Measurements from ENCODE around the gene PDE2A. TPM values are rescaled to one million over a fixed set of nuclear protein-coding genes. Genes with fewer than 3 reads are reported as not detected.

Gene PDE2A
- 28.8 TPM for total RNA-seq
- long read RNA-seq, full-length matches to known transcripts: 6 of 19 reads
- long read RNA-seq, partial matches to known transcripts: 8 of 19 reads
- long read RNA-seq, other reads (novel, unspliced or antisense): 5 of 19 reads

DNA sequence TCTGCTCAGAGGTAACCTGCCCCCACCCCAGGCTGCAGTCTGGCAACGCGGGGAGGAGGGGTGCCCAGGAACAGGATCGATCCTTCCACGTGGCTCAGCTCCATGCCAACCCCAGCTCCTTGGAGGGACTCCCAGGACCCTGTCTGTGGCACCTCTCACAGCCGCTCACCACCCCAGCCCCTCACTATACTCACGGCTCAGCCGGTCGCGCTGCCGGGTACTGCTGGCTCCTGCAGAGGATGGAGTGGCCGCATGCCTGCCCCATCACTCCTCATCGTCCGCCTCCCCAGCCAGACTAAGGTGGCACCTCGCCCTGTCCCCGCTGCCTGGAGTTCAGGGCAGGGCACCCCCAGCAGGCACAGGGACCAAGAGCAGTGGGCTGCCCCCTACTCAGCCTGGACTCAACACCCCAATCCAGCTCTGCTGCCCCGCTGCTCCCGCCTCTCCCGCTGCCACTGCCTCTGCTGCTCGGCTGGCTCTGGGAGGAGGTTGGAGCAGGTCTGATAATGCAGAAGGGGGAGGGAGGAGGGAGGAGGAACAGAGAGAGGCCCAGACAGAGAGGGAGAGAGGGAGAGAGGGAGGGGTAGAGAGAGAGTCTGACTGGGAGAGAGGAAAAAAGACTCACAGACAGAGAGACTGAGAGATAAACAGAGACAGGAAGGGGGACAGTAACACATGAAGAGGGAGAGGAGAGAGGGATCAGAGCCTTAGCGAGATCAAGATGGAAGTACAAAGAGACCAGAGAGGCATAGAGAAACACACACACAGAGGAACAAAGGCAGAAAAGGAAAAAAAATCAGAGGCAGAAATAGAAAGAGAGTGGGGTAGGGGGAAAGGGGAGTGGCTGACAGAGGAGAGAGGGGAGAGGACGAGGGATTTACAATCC lies at the start of gene PDE2A:
PDE2A (minus strand) TSS at position 480 of the 886 bp plus-strand sequence; CDS start at position 265, 215 bp downstream.
- DNase-seq (ENCODE audit: low spot score): no peak
- intact Hi-C loops (cut with DNase I): no loop called here

DNA sequence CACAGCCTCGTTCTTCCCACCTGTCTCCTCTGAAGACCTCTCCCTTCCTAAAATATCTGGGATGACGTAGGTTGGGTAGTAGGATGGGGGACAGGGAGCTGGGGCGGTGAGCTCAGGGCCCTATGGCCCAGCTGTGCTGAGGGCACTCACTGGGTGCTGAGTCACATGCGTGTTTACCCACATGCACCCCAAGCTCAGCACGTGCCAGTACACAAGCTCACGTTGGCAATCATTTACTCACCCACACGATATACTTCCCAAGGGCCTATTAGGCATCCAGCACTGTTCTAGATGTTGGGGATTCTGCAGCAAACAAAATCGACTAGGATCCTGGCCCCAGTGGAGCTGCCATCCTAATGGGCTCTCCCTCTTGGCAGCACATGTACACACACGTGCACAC lies 49.3 kb upstream of the PDE2A start:
- DNase-seq (ENCODE audit: low spot score): no peak
- intact Hi-C loops (cut with DNase I): loop anchor here (1.0 to 5.0 kb wide), 2 partner anchors 70 to 454 kb away; no protein-coding TSS in a partner anchor

- intact Hi-C loops (cut with DNase I): loop anchor here (5.0 kb wide), 1 partner anchor 455 kb away; no protein-coding TSS in a partner anchor
These were observed 48.0 kb upstream of the PDE2A start for GRCh38 chr11:72722050-72722748.

GRCh38 chr11:72721689-72722049 lies 47.4 kb upstream of the PDE2A start:
- intact Hi-C loops (cut with DNase I): loop anchor here (5.0 kb wide), 1 partner anchor 456 kb away; no protein-coding TSS in a partner anchor

More at GRCh38 chr11:72722050-72722748, 48.0 kb upstream of the PDE2A start:
- peak; percentile 95 for DNase-seq (ENCODE audit: low spot score)

DNA sequence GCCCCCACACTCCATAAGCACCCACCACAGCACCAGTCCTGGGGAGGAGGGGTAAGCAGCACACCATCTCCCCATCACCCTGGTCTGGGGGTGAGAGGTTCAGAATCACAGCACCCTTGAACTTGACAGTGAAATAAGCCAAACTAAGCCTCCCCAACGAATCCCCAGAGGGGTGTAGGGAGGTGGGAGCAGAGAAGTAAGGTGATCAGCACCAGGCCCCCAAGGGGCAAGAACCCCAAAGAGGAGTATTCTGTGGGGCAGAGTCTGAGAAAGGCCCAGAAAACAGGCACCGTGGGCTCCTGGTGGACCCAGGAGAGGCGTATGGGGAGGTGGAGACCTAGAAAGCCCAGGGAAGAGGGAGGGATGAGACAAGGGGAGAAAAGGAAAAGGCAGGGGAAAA lies 47.1 kb upstream of the PDE2A start:
- intact Hi-C loops (cut with DNase I): loop anchor here (5.0 kb wide), 1 partner anchor 456 kb away; no protein-coding TSS in a partner anchor
- DNase-seq (ENCODE audit: low spot score): no peak

More at GRCh38 chr11:72721689-72722049, 47.4 kb upstream of the PDE2A start:
- no peak for DNase-seq (ENCODE audit: low spot score)

- intact Hi-C loops (cut with DNase I): loop anchor here (5.0 kb wide), 1 partner anchor 457 kb away; no protein-coding TSS in a partner anchor
- DNase-seq (ENCODE audit: low spot score): no peak
These were observed 46.6 kb upstream of the PDE2A start for GRCh38 chr11:72720784-72721183.

- DNase-seq (ENCODE audit: low spot score): peak; percentile 85
- intact Hi-C loops (cut with DNase I): loop anchor here (5.0 kb wide), 1 partner anchor 457 kb away; no protein-coding TSS in a partner anchor
These were observed 45.8 kb upstream of the PDE2A start for GRCh38 chr11:72720047-72720446.

DNA sequence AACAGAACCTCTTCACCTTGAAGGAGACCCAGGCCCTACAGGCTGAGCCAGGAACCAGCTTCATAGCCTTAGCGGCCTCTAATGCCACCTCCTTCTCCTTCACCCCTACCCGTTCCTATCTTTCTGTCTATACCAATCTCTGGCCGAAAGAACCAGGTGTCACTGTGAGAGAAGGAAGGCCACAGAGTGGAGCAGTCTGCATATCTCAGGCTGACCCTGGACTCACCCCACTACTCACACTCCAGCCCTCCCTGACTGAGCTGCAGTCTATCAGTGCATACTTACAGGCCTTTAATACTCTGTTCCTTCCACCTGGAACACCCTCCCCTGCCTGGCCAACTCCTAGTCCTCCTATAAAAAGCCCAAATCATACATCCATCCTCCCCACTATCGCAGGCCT lies 45.3 kb upstream of the PDE2A start:
- intact Hi-C loops (cut with DNase I): no loop called here
- DNase-seq (ENCODE audit: low spot score): no peak

- no peak for DNase-seq (ENCODE audit: low spot score)
- intact Hi-C loops (cut with DNase I): no loop called here
These were observed 44.9 kb upstream of the PDE2A start for GRCh38 chr11:72719144-72719543.

GRCh38 chr11:72718101-72718501 lies 43.9 kb upstream of the PDE2A start:
- intact Hi-C loops (cut with DNase I): no loop called here
- peak; percentile 86 for DNase-seq (ENCODE audit: low spot score)

DNA sequence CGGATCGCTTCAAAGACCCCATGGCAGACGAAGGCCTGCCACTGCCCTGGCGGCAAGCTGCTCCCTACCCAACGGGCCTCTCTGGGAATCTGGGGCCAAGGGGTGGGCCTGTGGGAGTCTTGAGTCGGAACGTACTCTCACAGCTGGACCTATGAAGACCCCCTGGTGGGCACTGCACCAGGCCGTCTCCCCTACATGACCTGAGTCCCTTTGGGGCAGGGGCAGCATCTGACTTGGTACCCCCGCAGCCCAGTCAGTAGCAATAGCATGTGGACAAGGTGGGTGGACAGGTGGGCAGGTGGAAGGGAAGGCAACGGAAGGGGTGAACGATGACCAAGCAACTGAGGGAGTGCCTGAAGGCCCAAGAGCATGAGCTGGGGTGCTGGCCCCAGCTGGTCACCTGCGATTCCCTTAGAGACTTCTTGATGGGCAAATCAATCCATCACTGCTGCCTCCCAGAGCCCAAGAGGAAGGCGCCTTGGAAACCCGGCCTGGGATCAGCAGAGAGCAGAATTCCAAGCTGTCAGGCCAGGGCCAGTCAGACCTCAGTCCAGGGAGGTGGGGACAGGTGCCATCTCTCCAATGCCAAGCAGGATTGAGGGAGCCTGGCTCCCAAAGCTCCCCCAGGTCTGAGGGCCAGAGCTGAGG lies 42.7 kb upstream of the PDE2A start:
- intact Hi-C loops (cut with DNase I): no loop called here
- no peak for DNase-seq (ENCODE audit: low spot score)

GRCh38 chr11:72716290-72716689 lies 42.1 kb upstream of the PDE2A start:
- no peak for DNase-seq (ENCODE audit: low spot score)
- intact Hi-C loops (cut with DNase I): no loop called here

DNA sequence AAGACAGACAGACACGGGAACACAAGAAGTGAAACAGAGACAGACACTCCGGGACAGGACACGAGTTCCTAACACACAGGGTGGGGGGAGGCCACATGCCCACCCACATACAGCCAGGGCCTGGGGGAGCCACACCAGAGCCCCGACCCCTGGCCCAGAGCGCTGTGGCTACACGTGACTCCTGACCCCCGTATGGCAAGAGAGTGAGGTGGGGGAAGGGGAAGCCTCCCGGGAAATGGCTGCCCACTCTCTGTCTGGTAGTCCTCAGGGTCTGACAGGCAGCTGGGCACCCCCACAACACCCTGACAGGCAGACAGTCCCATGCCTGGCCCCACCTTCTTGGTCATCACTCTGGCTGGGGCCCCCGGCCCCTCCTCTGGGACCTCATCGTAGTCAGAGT lies 38.6 kb upstream of the PDE2A start:
- DNase-seq (ENCODE audit: low spot score): no peak
- intact Hi-C loops (cut with DNase I): no loop called here

- intact Hi-C loops (cut with DNase I): no loop called here
These were observed 38.0 kb upstream of the PDE2A start for GRCh38 chr11:72712168-72712751.

GRCh38 chr11:72711141-72711540 lies 36.9 kb upstream of the PDE2A start:
- DNase-seq (ENCODE audit: low spot score): no peak
- intact Hi-C loops (cut with DNase I): no loop called here

More at GRCh38 chr11:72712168-72712751, 38.0 kb upstream of the PDE2A start:
- no peak for DNase-seq (ENCODE audit: low spot score)

DNA sequence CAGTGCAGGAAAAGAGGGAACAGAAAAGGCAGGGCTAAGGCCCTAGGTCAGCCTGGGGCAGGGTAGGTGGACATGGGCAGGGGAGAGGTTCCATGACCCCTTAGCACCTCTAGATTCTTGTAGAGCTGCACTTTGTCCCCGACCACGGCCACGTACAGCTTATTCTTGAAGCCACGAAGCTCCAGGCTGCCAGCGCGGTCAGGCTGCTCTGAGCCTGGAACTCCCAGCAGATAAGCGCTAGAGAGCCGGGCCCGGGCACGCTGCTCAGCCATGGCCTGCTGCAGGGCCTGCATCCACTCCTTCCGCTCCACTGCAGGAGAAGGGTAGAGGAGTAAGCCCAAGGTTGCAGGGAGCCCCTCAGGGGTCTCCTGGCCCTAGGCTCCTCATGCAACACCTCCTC lies 36.1 kb upstream of the PDE2A start:
- no peak for DNase-seq (ENCODE audit: low spot score)
- intact Hi-C loops (cut with DNase I): no loop called here

GRCh38 chr11:72709478-72710238 lies 35.4 kb upstream of the PDE2A start:
- DNase-seq (ENCODE audit: low spot score): no peak
- intact Hi-C loops (cut with DNase I): no loop called here

DNA sequence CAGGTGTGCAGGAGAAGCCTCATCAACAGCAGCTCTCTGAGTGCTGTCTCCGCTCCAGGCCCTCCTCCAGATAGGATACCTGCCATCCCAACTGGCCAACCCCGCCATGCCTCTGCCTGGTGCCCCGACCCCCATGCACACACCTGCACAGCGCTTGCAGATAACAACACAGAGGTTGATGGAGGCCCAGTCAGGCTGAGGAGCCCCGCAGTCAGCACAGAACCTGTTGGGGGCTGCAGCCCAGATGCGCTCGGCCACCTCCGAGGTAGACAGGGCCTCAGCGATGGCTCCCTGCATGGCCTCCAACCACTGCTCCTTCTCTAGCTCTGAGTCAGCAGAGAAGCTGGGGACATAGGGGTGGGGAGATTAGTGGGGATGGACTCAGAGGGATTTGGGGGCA lies 32.8 kb upstream of the PDE2A start:
- intact Hi-C loops (cut with DNase I): no loop called here
- no peak for DNase-seq (ENCODE audit: low spot score)

- no peak for DNase-seq (ENCODE audit: low spot score)
- intact Hi-C loops (cut with DNase I): no loop called here
These were observed 32.4 kb upstream of the PDE2A start for GRCh38 chr11:72706579-72706978.

Measured in cardiac septum (tissue), 1 donor.